ENCODE data around the gene CACNB2.

Gene CACNB2

DNA sequence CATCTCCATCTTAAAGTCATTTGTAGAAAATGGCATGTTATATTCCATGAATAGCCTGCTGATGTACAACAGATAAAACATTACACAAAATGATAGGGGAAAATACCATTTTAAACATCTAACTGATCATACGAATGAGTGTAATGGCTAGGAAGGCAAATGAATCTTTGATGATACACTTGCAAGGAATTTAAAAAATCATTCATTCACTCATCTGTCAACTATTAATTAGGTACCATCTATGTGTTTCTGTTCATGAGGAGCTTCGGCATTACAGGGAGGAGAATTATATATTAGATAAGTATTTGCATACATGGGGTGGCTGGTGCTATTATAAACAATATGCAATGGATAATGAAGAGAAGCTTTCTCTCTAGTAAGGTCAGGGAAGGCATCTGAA lies 183.7 kb downstream of the CACNB2 start:
- TF ChIP-seq, protein P1, sequence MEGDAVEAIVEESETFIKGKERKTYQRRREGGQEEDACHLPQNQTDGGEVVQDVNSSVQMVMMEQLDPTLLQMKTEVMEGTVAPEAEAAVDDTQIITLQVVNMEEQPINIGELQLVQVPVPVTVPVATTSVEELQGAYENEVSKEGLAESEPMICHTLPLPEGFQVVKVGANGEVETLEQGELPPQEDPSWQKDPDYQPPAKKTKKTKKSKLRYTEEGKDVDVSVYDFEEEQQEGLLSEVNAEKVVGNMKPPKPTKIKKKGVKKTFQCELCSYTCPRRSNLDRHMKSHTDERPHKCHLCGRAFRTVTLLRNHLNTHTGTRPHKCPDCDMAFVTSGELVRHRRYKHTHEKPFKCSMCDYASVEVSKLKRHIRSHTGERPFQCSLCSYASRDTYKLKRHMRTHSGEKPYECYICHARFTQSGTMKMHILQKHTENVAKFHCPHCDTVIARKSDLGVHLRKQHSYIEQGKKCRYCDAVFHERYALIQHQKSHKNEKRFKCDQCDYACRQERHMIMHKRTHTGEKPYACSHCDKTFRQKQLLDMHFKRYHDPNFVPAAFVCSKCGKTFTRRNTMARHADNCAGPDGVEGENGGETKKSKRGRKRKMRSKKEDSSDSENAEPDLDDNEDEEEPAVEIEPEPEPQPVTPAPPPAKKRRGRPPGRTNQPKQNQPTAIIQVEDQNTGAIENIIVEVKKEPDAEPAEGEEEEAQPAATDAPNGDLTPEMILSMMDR (conservative IDR thresholded peaks at IDR 0.05; ENCODE audit: low read depth): no peak
- ChIA-PET POLR2A (ENCODE audit: low non-redundant PET) (no interaction called here), CTCF (interaction anchor here (0.6 kb wide), 1 partner anchor 717 kb away, joined by 4 read pairs; no protein-coding TSS in a partner anchor)

DNA sequence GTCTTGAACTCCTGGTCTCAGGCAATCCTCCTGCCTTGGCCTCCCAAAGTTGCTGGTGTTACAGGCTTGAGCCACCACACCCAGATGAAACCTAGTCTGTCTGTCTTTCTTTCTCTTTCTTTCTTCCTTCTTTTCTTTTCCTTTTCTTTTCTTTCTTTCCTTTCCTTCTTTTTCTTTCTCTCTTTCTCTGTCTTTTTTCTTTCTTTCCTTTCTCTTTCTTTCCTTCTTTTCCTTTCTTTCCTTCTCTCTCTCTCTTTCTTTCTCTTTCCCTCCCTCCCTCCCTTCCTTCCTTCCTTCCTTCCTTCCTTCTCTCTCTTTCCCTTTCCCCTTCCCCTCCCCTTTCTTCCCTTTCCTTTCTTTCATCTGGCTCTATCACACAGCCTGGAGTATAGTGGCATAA lies 185.2 kb downstream of the CACNB2 start:
- ChIA-PET POLR2A (ENCODE audit: low non-redundant PET) (no interaction called here), CTCF (no interaction called here)
- DNase-seq (ENCODE audit: low spot score): no peak
- H3K27ac ChIP-seq: no peak overlapping the region
- TF ChIP-seq, protein P1 (conservative IDR thresholded peaks at IDR 0.05; ENCODE audit: low read depth): no peak

More for the DNA sequence above, 183.7 kb downstream of the CACNB2 start:
- no peak overlapping the region for H3K27ac ChIP-seq
- no peak for DNase-seq (ENCODE audit: low spot score)

DNA sequence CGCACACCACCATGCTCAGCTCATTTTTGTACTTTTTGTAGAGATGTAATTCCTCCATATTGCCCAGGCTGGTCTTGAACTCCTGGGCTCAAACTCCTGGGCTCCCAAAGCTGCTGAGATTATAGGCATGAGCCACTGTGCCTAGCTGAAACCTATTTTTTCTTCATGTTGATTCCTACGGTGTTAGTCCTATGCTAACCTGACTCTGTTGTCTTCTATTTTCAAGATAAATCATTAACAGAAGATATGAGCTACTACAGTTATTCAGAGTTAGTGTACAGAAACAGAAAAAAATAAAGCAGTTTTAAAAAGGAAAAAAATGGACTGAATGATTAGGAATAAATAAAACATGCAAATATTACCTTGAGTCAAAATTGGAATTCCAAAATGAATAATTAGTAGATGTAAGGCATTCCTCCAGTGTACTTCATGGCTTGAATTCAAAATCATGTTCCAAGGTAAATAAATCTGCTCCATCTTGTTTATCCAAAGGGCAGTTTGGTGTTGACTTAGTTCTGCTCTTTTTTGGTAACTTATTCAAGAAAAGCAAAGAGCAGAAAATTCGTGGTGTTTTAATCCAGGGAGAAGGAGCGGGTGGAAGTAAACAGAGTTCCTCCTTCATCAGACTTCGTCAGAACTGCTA lies 185.8 kb downstream of the CACNB2 start:
- TF ChIP-seq, protein P1 (conservative IDR thresholded peaks at IDR 0.05; ENCODE audit: low read depth): no peak
- no peak overlapping the region for H3K27ac ChIP-seq
- ChIA-PET POLR2A (ENCODE audit: low non-redundant PET) (no interaction called here), CTCF (no interaction called here)
- DNase-seq (ENCODE audit: low spot score): no peak

DNA sequence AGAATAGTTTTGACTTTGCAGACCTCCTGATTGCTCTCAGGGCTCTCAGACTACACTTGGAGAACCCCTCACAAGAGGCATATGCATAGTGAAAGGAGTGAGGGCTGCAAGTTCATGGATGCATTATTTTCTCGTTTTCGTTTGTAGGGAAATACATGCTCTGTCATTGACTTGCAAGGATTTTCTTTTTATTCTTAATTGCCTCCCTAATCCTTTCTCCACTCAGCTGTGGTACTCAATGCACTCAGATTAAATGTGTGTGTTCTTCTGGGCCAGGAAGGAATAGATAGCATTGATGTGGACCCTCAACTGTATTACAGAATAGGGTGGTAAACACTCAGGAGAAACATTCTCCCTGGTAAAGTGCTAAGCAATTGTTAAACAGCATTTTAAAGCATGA lies 188.7 kb downstream of the CACNB2 start:
- ChIA-PET POLR2A (ENCODE audit: low non-redundant PET) (no interaction called here), CTCF (no interaction called here)
- no peak overlapping the region for H3K27ac ChIP-seq
- TF ChIP-seq, protein P1 (conservative IDR thresholded peaks at IDR 0.05; ENCODE audit: low read depth): no peak
- DNase-seq (ENCODE audit: low spot score): no peak

DNA sequence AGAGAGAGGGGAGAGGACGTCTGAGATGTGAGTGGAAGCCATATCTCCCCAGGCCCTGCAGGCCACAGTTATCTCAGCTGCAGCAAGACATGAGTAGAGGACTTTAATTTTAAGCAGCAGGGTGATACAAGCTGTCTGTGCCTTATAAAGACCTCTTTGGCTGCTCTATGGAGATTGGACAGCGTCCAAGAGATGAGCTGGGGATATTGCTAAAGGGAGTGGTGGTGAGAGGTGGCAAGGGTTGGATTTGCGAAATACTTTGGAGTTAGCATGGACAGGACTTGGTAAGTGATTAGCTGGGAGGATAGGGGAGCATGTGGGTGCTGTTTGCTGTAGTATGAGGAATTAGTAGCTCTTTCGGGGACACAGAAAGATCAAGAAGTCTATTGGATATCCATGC lies 191.8 kb downstream of the CACNB2 start:
- CTCF ChIA-PET: no interaction called here
- POLR2A ChIA-PET (ENCODE audit: low non-redundant PET): no interaction called here
- no peak overlapping the region for H3K27ac ChIP-seq
- TF ChIP-seq, protein P1 (conservative IDR thresholded peaks at IDR 0.05; ENCODE audit: low read depth): no peak
- no peak for DNase-seq (ENCODE audit: low spot score)

DNA sequence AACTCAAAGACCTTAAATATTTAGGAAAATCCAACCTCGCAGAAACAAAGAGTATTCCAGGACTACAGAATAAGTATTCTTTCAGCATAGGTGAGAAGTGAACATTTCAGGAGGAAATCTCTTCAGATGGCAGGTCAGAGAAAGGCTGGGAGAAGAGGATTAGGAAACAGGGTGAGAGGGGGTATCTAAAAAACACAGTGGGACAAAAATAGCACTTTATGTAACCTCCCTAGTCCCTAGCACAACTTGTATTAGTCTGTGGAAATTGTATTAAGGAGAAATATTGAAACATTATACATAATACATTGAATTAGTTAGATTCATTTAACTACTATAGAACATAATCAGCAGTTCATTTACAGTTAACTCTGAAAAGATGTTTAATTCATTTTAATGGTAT lies 192.3 kb downstream of the CACNB2 start:
- H3K27ac ChIP-seq: no peak overlapping the region
- TF ChIP-seq, protein P1 (conservative IDR thresholded peaks at IDR 0.05; ENCODE audit: low read depth): no peak
- no peak for DNase-seq (ENCODE audit: low spot score)
- CTCF ChIA-PET: interaction anchor here (0.5 kb wide), 1 partner anchor 602 kb away, joined by 5 read pairs; no protein-coding TSS in a partner anchor
- POLR2A ChIA-PET (ENCODE audit: low non-redundant PET): no interaction called here

Data from RWPE1 (cell line).